KMS-11 (cell line): ENCODE measurements around the gene SETD5.
A peak's percentile ranks its signal among the peaks of the same experiment; 100 is the strongest.

Source experiments
- H2AFZ ChIP-seq: fragments of 200-600 bp; sonication (generic); 2 replicates; pipeline ENCODE4 v1.6.1; 2016; ENCODE audit warnings: antibody characterized with exemption, mixed run types, low read depth
- H3K27ac ChIP-seq: fragments of 200-600 bp; sonication (generic); 2 replicates; pipeline ENCODE4 v1.6.1; 2016; ENCODE audit warnings: mild to moderate bottlenecking, mixed run types
- H3K27me3 ChIP-seq: fragments of 200-600 bp; sonication (generic); 2 replicates; pipeline ENCODE4 v1.6.1; 2017; ENCODE audit warnings: mild to moderate bottlenecking, low read depth, mixed run types, moderate library complexity; ENCODE audit not compliant: insufficient read depth
- H3K36me3 ChIP-seq: fragments of 200-600 bp; sonication (generic); 2 replicates; pipeline ENCODE4 v1.6.1; 2017; ENCODE audit warnings: mild to moderate bottlenecking, mixed run types; ENCODE audit not compliant: insufficient read depth
- H3K4me1 ChIP-seq: fragments of 200-600 bp; sonication (generic); 2 replicates; pipeline ENCODE4 v1.6.1; 2016; ENCODE audit warnings: mild to moderate bottlenecking, low read depth, mixed run types; ENCODE audit not compliant: poor library complexity, severe bottlenecking
- H3K4me2 ChIP-seq: fragments of 200-600 bp; sonication (generic); 2 replicates; pipeline ENCODE4 v1.7.0; 2016; ENCODE audit warnings: mild to moderate bottlenecking, mixed run types
- H3K4me3 ChIP-seq: fragments of 200-600 bp; sonication (generic); IDR thresholded peaks from 2 replicates; pipeline ENCODE4 v1.6.1; 2017; ENCODE audit warnings: low read depth, low read length, mixed read lengths; ENCODE audit not compliant: insufficient read depth
- H3K79me2 ChIP-seq: fragments of 200-600 bp; sonication (generic); 2 replicates; pipeline ENCODE4 v1.6.1; 2016; ENCODE audit warnings: low read depth, mixed run types; ENCODE audit not compliant: insufficient read depth
- H3K9ac ChIP-seq: fragments of 200-600 bp; sonication (generic); 2 replicates; pipeline ENCODE4 v1.6.1; 2016; ENCODE audit warnings: mild to moderate bottlenecking, mixed run types
- H4K20me1 ChIP-seq: fragments of 200-600 bp; sonication (generic); 2 replicates; pipeline ENCODE4 v1.6.1; 2016; ENCODE audit warnings: mild to moderate bottlenecking, mixed run types; ENCODE audit not compliant: insufficient read depth
- TF ChIP-seq, protein P1 (sequence below): fragments of 200-600 bp; sonication (generic); conservative IDR thresholded peaks from 2 replicates; pipeline ENCODE4 v1.6.1; 2017; ENCODE audit warnings: low read depth, mild to moderate bottlenecking, antibody characterized with exemption, low read length, moderate library complexity, mixed read lengths

The SETD5 gene

DNA sequence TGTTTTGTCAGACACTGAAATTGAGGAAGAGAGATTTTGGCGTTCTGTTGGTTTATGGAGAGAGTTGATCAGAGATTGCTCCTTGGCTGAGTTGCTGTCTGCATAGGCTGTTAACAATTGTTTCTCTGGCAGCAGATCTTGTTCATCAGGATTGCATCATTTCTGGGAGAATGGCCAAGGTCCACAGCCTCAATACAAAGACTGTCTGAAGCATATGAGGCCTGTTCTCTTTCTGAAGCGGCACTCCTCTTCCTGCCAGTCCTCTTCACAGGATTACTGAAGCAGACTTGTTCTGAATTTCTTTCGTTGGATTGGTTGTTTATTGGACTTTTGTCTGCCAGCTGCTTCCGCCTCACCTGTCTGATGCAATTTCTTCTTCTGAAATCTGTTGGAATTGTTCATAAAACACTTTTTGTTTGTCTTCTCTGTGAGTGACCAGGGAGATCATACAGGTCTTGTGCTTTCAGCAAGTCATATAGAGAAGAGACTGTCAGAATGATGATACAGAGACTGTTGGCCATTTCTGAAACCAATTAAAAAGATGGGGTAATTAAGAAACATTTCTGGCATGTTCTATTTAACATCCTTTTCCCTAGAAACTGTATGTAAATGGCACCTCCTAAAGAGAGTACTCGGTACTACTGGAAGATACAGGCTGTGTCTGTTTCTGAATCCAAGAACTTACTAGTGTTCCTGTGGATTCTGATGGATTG is 25.5 kb downstream of the SETD5 start:
- Histone ChIP-seq H3K27ac (peak overlapping the region; percentile 60), H4K20me1 (peaks cover 5% of the 10 kb centered on the region; the same call in 1 of the 2 replicates), H3K4me3 (no peak overlapping the region)

DNA sequence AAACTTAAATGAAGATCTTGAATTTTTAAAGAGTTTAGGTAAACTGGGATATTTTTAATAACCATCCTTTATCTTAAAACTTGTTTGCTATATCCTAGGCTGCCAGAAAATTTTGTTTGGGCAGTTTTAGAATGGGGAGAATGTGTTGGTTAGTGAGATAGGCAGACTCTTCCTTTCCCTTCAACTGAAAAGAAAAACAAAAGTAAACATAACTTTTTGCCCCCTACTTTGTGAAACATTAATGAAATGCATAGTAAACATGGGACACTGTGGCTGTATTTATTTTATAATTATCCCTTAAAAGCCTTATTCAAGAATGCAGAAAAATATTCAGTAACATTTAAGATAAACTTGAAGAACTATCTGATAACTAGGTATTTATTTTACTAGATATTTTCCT is 31.0 kb downstream of the SETD5 start:
- H3K79me2 ChIP-seq: peaks cover 25% of the 10 kb centered on the region
- no peak overlapping the region for H3K9ac ChIP-seq
- no peaks in the 10 kb centered on the region; the same call in 1 of the 2 replicates for H4K20me1 ChIP-seq
- H3K4me2 ChIP-seq: no peak overlapping the region
- TF ChIP-seq, protein P1, sequence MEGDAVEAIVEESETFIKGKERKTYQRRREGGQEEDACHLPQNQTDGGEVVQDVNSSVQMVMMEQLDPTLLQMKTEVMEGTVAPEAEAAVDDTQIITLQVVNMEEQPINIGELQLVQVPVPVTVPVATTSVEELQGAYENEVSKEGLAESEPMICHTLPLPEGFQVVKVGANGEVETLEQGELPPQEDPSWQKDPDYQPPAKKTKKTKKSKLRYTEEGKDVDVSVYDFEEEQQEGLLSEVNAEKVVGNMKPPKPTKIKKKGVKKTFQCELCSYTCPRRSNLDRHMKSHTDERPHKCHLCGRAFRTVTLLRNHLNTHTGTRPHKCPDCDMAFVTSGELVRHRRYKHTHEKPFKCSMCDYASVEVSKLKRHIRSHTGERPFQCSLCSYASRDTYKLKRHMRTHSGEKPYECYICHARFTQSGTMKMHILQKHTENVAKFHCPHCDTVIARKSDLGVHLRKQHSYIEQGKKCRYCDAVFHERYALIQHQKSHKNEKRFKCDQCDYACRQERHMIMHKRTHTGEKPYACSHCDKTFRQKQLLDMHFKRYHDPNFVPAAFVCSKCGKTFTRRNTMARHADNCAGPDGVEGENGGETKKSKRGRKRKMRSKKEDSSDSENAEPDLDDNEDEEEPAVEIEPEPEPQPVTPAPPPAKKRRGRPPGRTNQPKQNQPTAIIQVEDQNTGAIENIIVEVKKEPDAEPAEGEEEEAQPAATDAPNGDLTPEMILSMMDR: no peak
- H3K27me3 ChIP-seq: no peaks in the 10 kb centered on the region
- H3K4me1 ChIP-seq: peaks cover 6% of the 10 kb centered on the region
- no peak overlapping the region for H3K27ac ChIP-seq
- no peak overlapping the region for H2AFZ ChIP-seq
- H3K4me3 ChIP-seq: no peak overlapping the region
- no peaks in the 10 kb centered on the region for H3K36me3 ChIP-seq

More for the DNA sequence above, 25.5 kb downstream of the SETD5 start:
- Histone ChIP-seq H3K79me2 (peaks cover 77% of the 10 kb centered on the region), H2AFZ (no peak overlapping the region), H3K27me3 (no peaks in the 10 kb centered on the region), H3K4me1 (peaks cover 46% of the 10 kb centered on the region), H3K4me2 (peak overlapping the region; percentile 46; the same call in 1 of the 2 replicates), H3K9ac (no peak overlapping the region), H3K36me3 (no peaks in the 10 kb centered on the region)
- TF ChIP-seq, protein P1: 0 out of 2 replicates have a peak, but pooled peaks have one; percentile 14

DNA sequence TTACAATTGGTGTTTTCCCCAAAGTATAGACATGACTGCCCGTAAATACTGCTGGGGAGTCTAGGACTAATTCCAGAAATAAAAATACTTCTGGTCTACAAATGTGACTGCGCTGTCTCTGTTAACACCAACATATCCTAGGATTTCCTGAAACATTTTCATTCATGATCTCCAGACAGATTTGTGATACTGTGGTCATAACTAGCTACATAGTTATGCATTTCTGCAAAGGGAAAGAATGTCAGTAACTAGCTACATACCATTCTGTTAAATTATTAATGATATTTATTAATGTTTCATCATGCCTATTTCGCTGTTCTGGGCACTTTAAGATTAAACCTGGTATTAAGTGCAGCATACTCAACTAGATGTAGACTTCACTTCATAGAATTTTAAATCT is 33.3 kb downstream of the SETD5 start:
- peaks cover 2% of the 10 kb centered on the region; the same call in 1 of the 2 replicates for H3K79me2 ChIP-seq
- H3K9ac ChIP-seq: no peak overlapping the region
- no peak overlapping the region for H2AFZ ChIP-seq
- no peaks in the 10 kb centered on the region for H3K36me3 ChIP-seq
- TF ChIP-seq, protein P1: no peak
- H3K4me2 ChIP-seq: no peak overlapping the region
- H3K4me1 ChIP-seq: no peaks in the 10 kb centered on the region
- no peak overlapping the region for H3K27ac ChIP-seq
- H4K20me1 ChIP-seq: no peaks in the 10 kb centered on the region
- H3K27me3 ChIP-seq: no peaks in the 10 kb centered on the region
- H3K4me3 ChIP-seq: no peak overlapping the region

DNA sequence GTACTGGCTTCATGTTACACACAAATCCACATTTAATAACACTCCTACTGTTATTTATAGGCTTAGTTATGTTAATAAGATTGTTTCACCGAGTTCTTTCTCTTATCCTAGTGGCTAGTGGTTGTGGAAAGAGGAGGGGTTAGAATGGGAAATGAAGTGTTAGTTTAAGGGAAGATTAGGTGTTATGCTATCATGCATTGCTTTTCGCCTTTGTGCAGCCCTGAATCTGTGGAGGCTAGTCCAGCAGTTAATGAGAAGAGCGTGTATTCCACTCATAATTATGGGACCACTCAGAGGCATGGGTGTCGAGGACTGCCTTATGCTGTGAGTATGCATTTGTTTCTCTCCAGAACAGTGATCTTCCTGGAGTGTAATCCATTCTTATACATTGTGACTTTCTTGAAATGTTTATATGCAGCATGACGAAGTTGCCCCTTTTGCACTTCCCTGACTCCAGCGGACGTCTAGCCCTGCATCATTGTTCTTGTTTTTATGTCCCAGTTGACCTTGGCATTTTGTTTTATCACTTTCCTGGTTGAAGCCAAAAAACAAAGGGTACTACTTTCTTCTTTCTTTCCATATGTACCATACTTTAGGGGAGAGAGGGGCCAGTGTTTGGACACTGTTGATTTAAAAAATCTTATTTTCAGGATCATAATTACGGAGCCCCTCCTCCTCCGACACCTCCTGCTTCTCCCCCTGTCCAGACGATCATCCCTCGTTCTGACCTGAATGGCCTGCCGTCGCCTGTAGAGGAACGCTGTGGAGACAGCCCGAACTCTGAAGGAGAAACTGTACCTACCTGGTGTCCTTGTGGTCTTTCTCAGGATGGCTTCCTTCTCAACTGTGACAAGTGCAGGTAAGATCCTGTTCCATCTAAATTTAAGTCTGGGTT is 36.5 kb downstream of the SETD5 start:
- Histone ChIP-seq H2AFZ (no peak overlapping the region), H3K79me2 (no peaks in the 10 kb centered on the region), H3K9ac (no peak overlapping the region), H4K20me1 (no peaks in the 10 kb centered on the region), H3K27ac (no peak overlapping the region), H3K36me3 (no peaks in the 10 kb centered on the region), H3K27me3 (no peaks in the 10 kb centered on the region), H3K4me3 (no peak overlapping the region), H3K4me2 (no peak overlapping the region), H3K4me1 (peaks cover 5% of the 10 kb centered on the region)
- TF ChIP-seq, protein P1: no peak
